ENCODE measurements around the gene LEAP2. TPM values are rescaled to one million over a fixed set of nuclear protein-coding genes. Genes with fewer than 3 reads are reported as not detected.

Gene LEAP2
- total RNA-seq, 1 experiment from 2014 or later: 1.4 TPM

- no peak overlapping the region for H3K27ac ChIP-seq (ENCODE audit: insufficient read length, low read depth, low read length)
- no peak for TF ChIP-seq CTCF (conservative IDR thresholded peaks at IDR 0.05)
- H3K79me2 ChIP-seq (ENCODE audit: insufficient read depth, low read length): no peaks in the 10 kb centered on the region
- H3K4me1 ChIP-seq (ENCODE audit: insufficient read depth, low read length): no peaks in the 10 kb centered on the region
- no peak overlapping the region for H3K4me2 ChIP-seq (ENCODE audit: insufficient read depth, insufficient read length, low read length)
- no peak overlapping the region for H3K56ac ChIP-seq (ENCODE audit: insufficient read length, low read depth, low read length)
- H2BK12ac ChIP-seq (ENCODE audit: insufficient read length, low read depth, low read length): no peak overlapping the region
- no peak overlapping the region for H3K23ac ChIP-seq (ENCODE audit: insufficient read length, low read depth, low read length)
- H3K27ac Mint-ChIP-seq: no peak overlapping the region
- no peak for DNase-seq
- no peaks in the 10 kb centered on the region for H3K79me1 ChIP-seq (ENCODE audit: insufficient read depth, low read depth, low read length, poor library complexity, severe bottlenecking)
- no peak overlapping the region for H4K8ac ChIP-seq (replicated peaks; ENCODE audit: insufficient read length, low read depth, low read length)
- no peak overlapping the region for H2BK5ac ChIP-seq (ENCODE audit: insufficient read length, low read length)
- no peaks in the 10 kb centered on the region; the same call in 1 of the 2 replicates for H3K27me3 ChIP-seq (ENCODE audit: insufficient read depth, low read length)
- no peaks in the 10 kb centered on the region for H3K9me3 Mint-ChIP-seq
- no peaks in the 10 kb centered on the region for H3K23me2 ChIP-seq (ENCODE audit: insufficient read length, low read depth, low read length, poor library complexity, severe bottlenecking)
- no peaks in the 10 kb centered on the region for H4K20me1 ChIP-seq (ENCODE audit: control insufficient read depth, insufficient read depth, insufficient read length)
- H3T11ph ChIP-seq (ENCODE audit: low read length): no peak overlapping the region
- no peak overlapping the region for H3K4ac ChIP-seq (ENCODE audit: low read depth, low read length)
- no peak overlapping the region for H2BK20ac ChIP-seq (ENCODE audit: low read depth, low read length, poor library complexity, severe bottlenecking)
- H2AFZ ChIP-seq (ENCODE audit: low read length): no peak overlapping the region
- no peak overlapping the region for H2BK120ac ChIP-seq (ENCODE audit: low read depth, low read length, poor library complexity, severe bottlenecking)
- no peak overlapping the region for H2BK15ac ChIP-seq (ENCODE audit: low read depth, low read length)
- H3K36me3 Mint-ChIP-seq (ENCODE audit: insufficient read depth in 1 of 3, low read depth in 3 of 3): no peaks in the 10 kb centered on the region
- H3K4me3 Mint-ChIP-seq: no peak overlapping the region
- H4K91ac ChIP-seq (ENCODE audit: insufficient read length, low read depth, low read length): no peak overlapping the region
- no peak overlapping the region for H3K14ac ChIP-seq (ENCODE audit: insufficient read depth, low read length)
- no peak overlapping the region for H2AK5ac ChIP-seq (ENCODE audit: insufficient read length, low read length)
- no peak overlapping the region for H4K5ac ChIP-seq (ENCODE audit: insufficient read length, low read depth, low read length)
- no peak overlapping the region for H3K18ac ChIP-seq (ENCODE audit: insufficient read length, low read depth, low read length)
- peaks cover 8% of the 10 kb centered on the region for H3K27me3 Mint-ChIP-seq (ENCODE audit: low read depth)
- WGBS (ENCODE audit: extremely low coverage, insufficient read length, low lambda C conversion rate): no CpG with 5 or more reads among the region's 2 CpGs
- no peaks in the 10 kb centered on the region for H3K9me3 ChIP-seq (ENCODE audit: control insufficient read depth, low read depth, low read length)
- H3K9ac ChIP-seq (ENCODE audit: extremely low read depth, insufficient read length, low read length): no peak overlapping the region
- no peaks in the 10 kb centered on the region; a peak in 1 of 4 replicates for H3K4me1 Mint-ChIP-seq
Observed at GRCh38 chr5:132837868-132838267, 35.6 kb upstream of the LEAP2 start.

All from H9 (cell line).